ENCODE results near the gene MMP15. TPM values are rescaled to one million over a fixed set of nuclear protein-coding genes. Genes with fewer than 3 reads are reported as not detected.

The MMP15 gene
- total RNA-seq, 1 donor: 9.4 TPM

GRCh38 chr16:58082381-58082780 lies 56.8 kb downstream of the MMP15 start:
- no peaks in the 10 kb centered on the region for H3K4me1 ChIP-seq (ENCODE audit: insufficient read depth, low read length)

GRCh38 chr16:58084635-58085034 lies 59.1 kb downstream of the MMP15 start:
- Histone ChIP-seq H4K20me1 (ENCODE audit: insufficient read depth, low read length) (no peaks in the 10 kb centered on the region), H3K4me3 (ENCODE audit: insufficient read depth, low read length) (no peak overlapping the region), H3K4me2 (ENCODE audit: insufficient read depth, low read length) (no peak overlapping the region), H3K79me2 (ENCODE audit: insufficient read depth, low read length) (no peaks in the 10 kb centered on the region), H3K27ac (ENCODE audit: low read depth, low read length) (no peak overlapping the region), H3K36me3 (ENCODE audit: insufficient read depth, low read length) (no peaks in the 10 kb centered on the region), H3K27me3 (ENCODE audit: insufficient read depth, low read length) (no peaks in the 10 kb centered on the region), H3K9me3 (ENCODE audit: low read depth, low read length) (no peaks in the 10 kb centered on the region), H3K4me1 (ENCODE audit: insufficient read depth, low read length) (no peaks in the 10 kb centered on the region), H2AFZ (ENCODE audit: low read length) (no peak overlapping the region)
- DNase-seq (ENCODE audit: insufficient read length, low spot score, missing footprints): no peak
- TF ChIP-seq CTCF (IDR thresholded peaks at IDR 0.05; ENCODE audit: extremely low read depth, low read depth, low read length): no peak

More at GRCh38 chr16:58082381-58082780, 56.8 kb downstream of the MMP15 start:
- no peak overlapping the region for H3K27ac ChIP-seq (ENCODE audit: low read depth, low read length)
- H4K20me1 ChIP-seq (ENCODE audit: insufficient read depth, low read length): no peaks in the 10 kb centered on the region
- H2AFZ ChIP-seq (ENCODE audit: low read length): no peak overlapping the region
- no peaks in the 10 kb centered on the region for H3K36me3 ChIP-seq (ENCODE audit: insufficient read depth, low read length)
- H3K4me3 ChIP-seq (ENCODE audit: insufficient read depth, low read length): no peak overlapping the region
- H3K9me3 ChIP-seq (ENCODE audit: low read depth, low read length): no peaks in the 10 kb centered on the region
- no peaks in the 10 kb centered on the region for H3K79me2 ChIP-seq (ENCODE audit: insufficient read depth, low read length)
- H3K4me2 ChIP-seq (ENCODE audit: insufficient read depth, low read length): no peak overlapping the region
- no peak for TF ChIP-seq CTCF (IDR thresholded peaks at IDR 0.05; ENCODE audit: extremely low read depth, low read depth, low read length)
- no peak for DNase-seq (ENCODE audit: insufficient read length, low spot score, missing footprints)
- H3K27me3 ChIP-seq (ENCODE audit: insufficient read depth, low read length): no peaks in the 10 kb centered on the region

DNA sequence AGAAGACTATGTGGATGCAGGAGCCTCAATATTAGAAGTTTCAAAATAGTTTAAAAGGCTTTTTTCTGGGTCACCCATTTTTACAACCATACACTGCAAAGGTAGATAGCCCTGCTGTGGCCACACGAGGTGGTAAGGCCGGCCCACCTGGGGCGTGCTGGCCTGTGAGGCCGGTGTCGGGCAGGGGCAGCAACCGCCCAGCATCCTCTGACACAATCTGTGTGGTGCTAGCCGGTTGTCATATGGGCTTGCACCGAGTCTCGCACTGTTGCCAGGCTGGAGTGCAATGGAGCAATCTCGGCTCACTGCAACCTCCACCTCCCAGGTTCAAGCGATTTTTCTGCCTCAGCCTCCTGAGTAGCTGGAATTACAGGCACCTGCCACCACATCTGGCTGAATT lies 59.6 kb downstream of the MMP15 start:
- Histone ChIP-seq H3K4me3 (ENCODE audit: insufficient read depth, low read length) (no peak overlapping the region), H3K36me3 (ENCODE audit: insufficient read depth, low read length) (no peaks in the 10 kb centered on the region), H4K20me1 (ENCODE audit: insufficient read depth, low read length) (no peaks in the 10 kb centered on the region), H3K79me2 (ENCODE audit: insufficient read depth, low read length) (no peaks in the 10 kb centered on the region), H3K9me3 (ENCODE audit: low read depth, low read length) (no peaks in the 10 kb centered on the region), H3K4me1 (ENCODE audit: insufficient read depth, low read length) (no peaks in the 10 kb centered on the region), H3K27me3 (ENCODE audit: insufficient read depth, low read length) (no peaks in the 10 kb centered on the region), H3K27ac (ENCODE audit: low read depth, low read length) (no peak overlapping the region), H2AFZ (ENCODE audit: low read length) (no peak overlapping the region), H3K4me2 (ENCODE audit: insufficient read depth, low read length) (no peak overlapping the region)
- no peak for TF ChIP-seq CTCF (IDR thresholded peaks at IDR 0.05; ENCODE audit: extremely low read depth, low read depth, low read length)
- no peak for DNase-seq (ENCODE audit: insufficient read length, low spot score, missing footprints)

- H3K27ac ChIP-seq (ENCODE audit: low read depth, low read length): no peak overlapping the region
- H3K9me3 ChIP-seq (ENCODE audit: low read depth, low read length): no peaks in the 10 kb centered on the region
- no peak overlapping the region for H3K4me2 ChIP-seq (ENCODE audit: insufficient read depth, low read length)
- no peak overlapping the region for H3K4me3 ChIP-seq (ENCODE audit: insufficient read depth, low read length)
- no peaks in the 10 kb centered on the region for H3K27me3 ChIP-seq (ENCODE audit: insufficient read depth, low read length)
- no peaks in the 10 kb centered on the region for H3K36me3 ChIP-seq (ENCODE audit: insufficient read depth, low read length)
- no peaks in the 10 kb centered on the region for H4K20me1 ChIP-seq (ENCODE audit: insufficient read depth, low read length)
- DNase-seq (ENCODE audit: insufficient read length, low spot score, missing footprints): no peak
- no peaks in the 10 kb centered on the region for H3K79me2 ChIP-seq (ENCODE audit: insufficient read depth, low read length)
- no peak overlapping the region for H2AFZ ChIP-seq (ENCODE audit: low read length)
- no peak for TF ChIP-seq CTCF (IDR thresholded peaks at IDR 0.05; ENCODE audit: extremely low read depth, low read depth, low read length)
- no peaks in the 10 kb centered on the region for H3K4me1 ChIP-seq (ENCODE audit: insufficient read depth, low read length)
Observed at GRCh38 chr16:58085584-58086251, 60.2 kb downstream of the MMP15 start.
